NT2/D1 (cell line): ENCODE results near the gene TPCN1.

Source experiments
- SUZ12 ChIP-seq: IDR thresholded peaks from 2 replicates; pipeline ENCODE4 v1.6.1; 2011; ENCODE audit not compliant: insufficient read length, insufficient read depth; ENCODE audit errors: extremely low read depth
- YY1 ChIP-seq: IDR thresholded peaks from 2 replicates; pipeline ENCODE4 v1.6.1; 2011; ENCODE audit not compliant: insufficient read length, insufficient read depth
- ZNF274 ChIP-seq: IDR thresholded peaks from 2 replicates; pipeline ENCODE4 v1.6.1; 2011; ENCODE audit warnings: mild to moderate bottlenecking, low read depth, low read length

- TF ChIP-seq SUZ12: no peak
- no peak for TF ChIP-seq ZNF274
- TF ChIP-seq YY1: no peak
These were observed 5.7 kb downstream of the TPCN1 start for GRCh38 chr12:113226696-113227568.
